Urinary bladder (tissue), 2 donors: Measurements from ENCODE around the gene TSPYL6. TPM values are rescaled to one million over a fixed set of nuclear protein-coding genes. Genes with fewer than 3 reads are reported as not detected.

Experiments
- polyA plus RNA-seq: library from polyadenylated mRNA; stranded (reverse); fragments of 200-250 nt; gene quantifications from one replicate; pipeline ENCODE4 v1.2.3, GENCODE V29; 2013
- total RNA-seq: library from RNA; depleted of rRNA; stranded (reverse); fragments of >200 nt; gene quantifications from one replicate; pipeline ENCODE4 v1.2.3, GENCODE V29; 2014
- donor health status: healthy.

TSPYL6 gene
- total and polyA plus RNA-seq, 2 donors, result 0.16 TPM; not detected in 1

Other genes starting within 250 kb of the TSPYL6 start
- gene ACYP2, start 140.6 kb downstream of the TSPYL6 start, total RNA-seq, result 28.1 TPM
- 25.0 TPM for gene ACYP2, start 140.6 kb downstream of the TSPYL6 start, polyA plus RNA-seq
- gene SPTBN1, start 200.1 kb upstream of the TSPYL6 start, total RNA-seq, result 352 TPM
- gene SPTBN1, start 200.1 kb upstream of the TSPYL6 start, polyA plus RNA-seq, result 118 TPM